H1 (cell line): ENCODE data around the gene TRPV4. TPM values are rescaled to one million over a fixed set of nuclear protein-coding genes. Genes with fewer than 3 reads are reported as not detected.

Experiments
- CTCF ChIA-PET: fragments of 300-600 bp; sonication (Branson Sonifier 250); formaldehyde crosslinking; loops from one replicate; lab custom pipeline; 2021; ENCODE audit not compliant: partially characterized antibody; lab: Charles Lee
- POLR2A ChIA-PET: fragments of 300-600 bp; sonication (Branson Sonifier 250); formaldehyde crosslinking; loops from one replicate; lab custom pipeline; 2021; ENCODE audit warnings: inconsistent platforms; ENCODE audit not compliant: partially characterized antibody; lab: Charles Lee
- DNase-seq, 2 experiments: peaks; one replicate each; pipeline versions ENCODE4 v3.0.0 to v3.0.0-alpha.2; 2010 to 2022; ENCODE audit warnings: low spot score in 2 of 2, low read depth in 1 of 2, mixed read lengths in 1 of 2
- FAIRE-seq: peaks from 2 replicates; lab custom pipeline; 2011; peaks lifted over from hg19 to GRCh38; lab: Jason Lieb, UNC
- H2AFZ ChIP-seq: 2 replicates; pipeline ENCODE4 v1.8.1; 2012; ENCODE audit warnings: low read length, inconsistent platforms
- H2AK5ac ChIP-seq: 2 replicates; pipeline ENCODE4 v1.6.1; 2013; ENCODE audit warnings: low read depth, low read length
- H2BK120ac ChIP-seq: replicated peaks from 2 replicates; pipeline ENCODE3; 2013; ENCODE audit warnings: low read depth, low read length, inconsistent platforms
- H2BK12ac ChIP-seq: 2 replicates; pipeline ENCODE4 v1.6.1; 2013; ENCODE audit warnings: low read depth, low read length
- H2BK15ac ChIP-seq: 2 replicates; pipeline ENCODE4 v1.6.1; 2013; ENCODE audit warnings: low read length
- H2BK20ac ChIP-seq: 2 replicates; pipeline ENCODE4 v1.6.1; 2013; ENCODE audit warnings: low read length
- H2BK5ac ChIP-seq: 2 replicates; pipeline ENCODE4 v1.6.1; 2013; ENCODE audit warnings: low read depth, low read length
- H3K14ac ChIP-seq: 2 replicates; pipeline ENCODE4 v1.6.1; 2013; ENCODE audit warnings: inconsistent platforms; ENCODE audit not compliant: insufficient read length
- H3K18ac ChIP-seq: 2 replicates; pipeline ENCODE4 v1.6.1; 2013; ENCODE audit warnings: low read length; ENCODE audit errors: extremely low read depth
- H3K23ac ChIP-seq: 2 replicates; pipeline ENCODE4 v1.6.1; 2013; ENCODE audit warnings: inconsistent platforms; ENCODE audit not compliant: insufficient read length
- H3K23me2 ChIP-seq: 2 replicates; pipeline ENCODE4 v1.6.1; 2013; ENCODE audit warnings: low read depth, low read length
- H3K27ac ChIP-seq: 2 replicates; pipeline ENCODE4 v1.6.1; 2011; ENCODE audit warnings: low read depth, low read length, inconsistent platforms
- H3K27me3 ChIP-seq, 4 experiments: replicated peaks in 1 of 4; 1 replicate in 1 of 4; 2 replicates in 3 of 4; pipeline versions ENCODE4 v1.6.1 to v1.8.1; 2011 to 2013; ENCODE audit warnings: low read length in 3 of 4, mild to moderate bottlenecking in 3 of 4, inconsistent platforms in 2 of 4, mixed read lengths in 2 of 4, moderate library complexity in 1 of 4; ENCODE audit not compliant: control insufficient read depth in 3 of 4, insufficient read depth in 3 of 4; ENCODE audit errors: extremely low read depth in 1 of 4
- H3K36me3 ChIP-seq, 4 experiments: 2 replicates each; pipeline versions ENCODE4 v1.6.1 to v1.8.1; 2011 to 2013; ENCODE audit warnings: mild to moderate bottlenecking in 4 of 4, low read length in 3 of 4, moderate library complexity in 2 of 4, control low read depth in 1 of 4, inconsistent platforms in 1 of 4; ENCODE audit not compliant: insufficient read depth in 4 of 4, control insufficient read depth in 2 of 4
- H3K4ac ChIP-seq: replicated peaks from 2 replicates; pipeline ENCODE3; 2013; ENCODE audit warnings: low read length, low read depth, mixed read lengths, inconsistent platforms; ENCODE audit not compliant: insufficient read length
- H3K4me1 ChIP-seq, 4 experiments: replicated peaks in 1 of 4; 1 replicate in 1 of 4; 2 replicates in 3 of 4; pipeline versions ENCODE4 v1.6.1 to v1.8.1; 2011 to 2013; ENCODE audit warnings: low read length in 3 of 4, inconsistent platforms in 2 of 4, mixed read lengths in 1 of 4; ENCODE audit not compliant: insufficient read depth in 4 of 4, control insufficient read depth in 3 of 4
- H3K4me2 ChIP-seq, 2 experiments: 2 replicates each; pipeline versions ENCODE4 v1.6.1 to v1.8.1; 2011 to 2013; ENCODE audit warnings: low read depth in 2 of 2, low read length in 2 of 2, control low read depth in 1 of 2, inconsistent platforms in 1 of 2, mild to moderate bottlenecking in 1 of 2; ENCODE audit not compliant: insufficient read depth in 1 of 2
- H3K4me3 ChIP-seq, 4 experiments: fragments of 200-600, 300-600 bp in 1 of 4; sonication (generic), shearing (Covaris generic), sonication (Bioruptor Twin) in 1 of 4; 2 replicates each; pipeline versions ENCODE4 v1.5.1 to v1.8.1; 2011 to 2016; ENCODE audit warnings: low read length in 4 of 4, low read depth in 3 of 4, control low read depth in 2 of 4, inconsistent platforms in 2 of 4, mild to moderate bottlenecking in 2 of 4, mixed read lengths in 1 of 4, moderate library complexity in 1 of 4; ENCODE audit not compliant: insufficient read depth in 2 of 4; ENCODE audit errors: extremely low read depth in 1 of 4
- H3K56ac ChIP-seq: replicated peaks from 2 replicates; pipeline ENCODE3; 2013; ENCODE audit warnings: low read depth, mild to moderate bottlenecking, mixed read lengths, low read length, inconsistent platforms; ENCODE audit not compliant: insufficient read length
- H3K79me1 ChIP-seq: 2 replicates; pipeline ENCODE4 v1.6.1; 2013; ENCODE audit warnings: low read depth, low read length, control low read depth
- H3K79me2 ChIP-seq, 2 experiments: 2 replicates each; pipeline versions ENCODE4 v1.6.1 to v1.8.1; 2012 to 2013; ENCODE audit warnings: low read length in 2 of 2, mild to moderate bottlenecking in 2 of 2, inconsistent platforms in 1 of 2; ENCODE audit not compliant: insufficient read depth in 2 of 2, control insufficient read depth in 1 of 2
- H3K9ac ChIP-seq, 4 experiments: replicated peaks in 1 of 4; 1 replicate in 1 of 4; 2 replicates in 3 of 4; pipeline versions ENCODE4 v1.6.1 to v1.8.1; 2011 to 2013; ENCODE audit warnings: low read depth in 3 of 4, low read length in 3 of 4, control low read depth in 2 of 4, mild to moderate bottlenecking in 2 of 4, moderate library complexity in 2 of 4, inconsistent platforms in 1 of 4; ENCODE audit errors: extremely low read depth in 1 of 4
- H3K9me3 ChIP-seq, 2 experiments: 2 replicates each; pipeline versions ENCODE4 v1.6.1 to v1.8.1; 2012 to 2013; ENCODE audit warnings: mild to moderate bottlenecking in 2 of 2, moderate library complexity in 2 of 2, control low read depth in 1 of 2, inconsistent platforms in 1 of 2, low read depth in 1 of 2, low read length in 1 of 2, mixed read lengths in 1 of 2; ENCODE audit not compliant: insufficient read depth in 2 of 2
- H4K20me1 ChIP-seq, 2 experiments: replicated peaks in 1 of 2; 2 replicates each; pipeline versions ENCODE3 to v1.8.1; 2011 to 2013; ENCODE audit warnings: inconsistent platforms in 2 of 2, low read length in 2 of 2, mild to moderate bottlenecking in 1 of 2; ENCODE audit not compliant: insufficient read depth in 2 of 2, control insufficient read depth in 1 of 2
- H4K5ac ChIP-seq: 2 replicates; pipeline ENCODE4 v1.6.1; 2013; ENCODE audit warnings: low read length, low read depth, mixed read lengths, inconsistent platforms; ENCODE audit not compliant: insufficient read length
- H4K8ac ChIP-seq: 2 replicates; pipeline ENCODE4 v1.8.0; 2013; ENCODE audit warnings: mild to moderate bottlenecking, moderate library complexity, low read length, inconsistent platforms; ENCODE audit not compliant: insufficient read depth; ENCODE audit errors: extremely low read depth
- H4K91ac ChIP-seq: replicated peaks from 2 replicates; pipeline ENCODE3; 2013; ENCODE audit warnings: low read length, mixed read lengths, inconsistent platforms; ENCODE audit not compliant: insufficient read length
- ATF2 ChIP-seq: IDR thresholded peaks from 2 replicates; pipeline ENCODE4 v1.6.1; 2012; ENCODE audit warnings: low read length, inconsistent platforms
- HDAC2 ChIP-seq, 2 experiments: fragments of 300-600 bp in 1 of 2; sonication (generic) in 1 of 2; IDR thresholded peaks; 2 replicates each; pipeline ENCODE4 v1.6.1; 2011 to 2012; ENCODE audit warnings: low read depth in 2 of 2, low read length in 2 of 2, mild to moderate bottlenecking in 2 of 2, moderate library complexity in 2 of 2, borderline replicate concordance in 1 of 2, inconsistent platforms in 1 of 2
- HDAC6 ChIP-seq: IDR thresholded peaks from one replicate; pipeline ENCODE4 v1.7.1; 2012; ENCODE audit warnings: low read depth, mild to moderate bottlenecking, inconsistent platforms, low read length, moderate library complexity
- KDM1A ChIP-seq: fragments of 200-600, 300-600 bp; sonication (generic); IDR thresholded peaks from 2 replicates; pipeline ENCODE4 v1.7.1; 2016; ENCODE audit warnings: mild to moderate bottlenecking, low read length, borderline replicate concordance
- PHF8 ChIP-seq: fragments of 200-600 bp; sonication (generic); conservative IDR thresholded peaks from 2 replicates; pipeline ENCODE4 v1.7.1; 2012; ENCODE audit warnings: low read depth, mild to moderate bottlenecking, inconsistent platforms, low read length, moderate library complexity
- whole genome bisulfite sequencing, 2 experiments: shearing (Covaris generic) in 1 of 2; methylation state at CpG; one replicate each; pipeline versions ENCODE4 v1.1.6 to v1.1.7; 2013 to 2015; ENCODE audit warnings: low lambda C conversion rate in 2 of 2, mixed read lengths in 2 of 2, inconsistent platforms in 1 of 2, low coverage in 1 of 2, missing lambda C conversion rate in 1 of 2; ENCODE audit not compliant: insufficient replicate concordance in 2 of 2, insufficient coverage in 1 of 2, insufficient read length in 1 of 2; ENCODE audit errors: extremely low coverage in 1 of 2, missing lambda C conversion rate in 1 of 2; 5-methylcytosine and 5-hydroxymethylcytosine counted together
- polyA plus RNA-seq, 7 experiments: library from polyadenylated mRNA; depleted of rRNA in 3 of 7; stranded (reverse) in 5 of 7; unstranded in 2 of 7; fragments of >200 nt in 5 of 7; fragments of 200-250 nt in 2 of 7; gene quantifications; 1 replicate in 5 of 7; 2 replicates in 1 of 7; 4 replicates in 1 of 7; pipeline versions ENCODE4 v1.2.1 to v1.2.3, GENCODE V29; 2011 to 2013; ENCODE audit warnings: missing spikeins in 2 of 7, mixed read lengths in 2 of 7
- total RNA-seq: library from RNA; stranded (reverse); fragmentation: NEBNext Ultra II Directional; extraction: Animal tissue kit (Norgen Biotek cat#: 25700); gene quantifications from 2 replicates; pipeline ENCODE4 v1.2.1, GENCODE V29; 2021

Gene TRPV4
- total and polyA plus RNA-seq, 2 of the 8 experiments (the other 6 are each of a cell fraction or from before 2014, with no cell fraction given), result 2.1 to 6.2 TPM

- peak overlapping the region; percentile 82 for H4K8ac ChIP-seq
- H3K4me2 ChIP-seq, result peak overlapping the region; percentile 56; a peak in 3 of 4 replicates
- no peaks in the 10 kb centered on the region for H3K23me2 ChIP-seq
- H2BK5ac ChIP-seq, result no peak overlapping the region
- H3K79me2 ChIP-seq, result no peaks in the 10 kb centered on the region
- TF ChIP-seq HDAC6, result no peak
- peak in 1 of 2 experiments; percentile 87; a peak in 1 of 4 replicates for TF ChIP-seq HDAC2 (IDR thresholded peaks at IDR 0.05; ENCODE audit: borderline replicate concordance in 1 of 2, low read depth in 2 of 2, low read length in 2 of 2)
- TF ChIP-seq KDM1A, result peak; percentile 88
- TF ChIP-seq ATF2, result no peak
- TF ChIP-seq PHF8, result peak; percentile 49
- CTCF ChIA-PET, result interaction anchor here (0.9 to 9.4 kb wide), 4 partner anchors 10 to 235 kb away, joined by 3 to 92 read pairs (median 11); no protein-coding TSS in a partner anchor
- no peak overlapping the region for H2BK20ac ChIP-seq
- POLR2A ChIA-PET, result interaction anchor here (3.0 kb wide), 1 partner anchor 8 kb away, joined by 9 read pairs; no protein-coding TSS in a partner anchor
- H2BK120ac ChIP-seq, result no peak overlapping the region
- peaks cover 0 to 6% (median 1%) of the 10 kb centered on the region in 4 experiments; a peak in 3 of 7 replicates for H3K4me1 ChIP-seq
- no peak overlapping the region for H2BK15ac ChIP-seq
- H3K79me1 ChIP-seq, result no peaks in the 10 kb centered on the region; the same call in 1 of the 2 replicates
- 68% methylated on average over 14 of the region's 31 CpGs; no CpG with 5 or more reads in 1 of the 2 experiments for WGBS, 2 experiments
- no peak overlapping the region for H3K18ac ChIP-seq
- H4K5ac ChIP-seq, result no peak overlapping the region
- H4K20me1 ChIP-seq, result no peaks in the 10 kb centered on the region
- H4K91ac ChIP-seq, result no peak overlapping the region
- no peaks in the 10 kb centered on the region for H3K36me3 ChIP-seq
- peak overlapping the region; percentile 38 to 61 (median 43) for H3K4me3 ChIP-seq
- H3K56ac ChIP-seq, result no peak overlapping the region
- no peak overlapping the region for H3K23ac ChIP-seq
- H3K14ac ChIP-seq, result no peak overlapping the region
- H3K9ac ChIP-seq, result no peak overlapping the region
- no peaks in the 10 kb centered on the region; a peak in 1 of 7 replicates for H3K27me3 ChIP-seq
- no peak overlapping the region for H3K27ac ChIP-seq
- FAIRE-seq (no peak), DNase-seq (peak in 1 of 2 experiments; percentile 60)
- H2AFZ ChIP-seq, result 0 out of 2 replicates have a peak overlapping the region, but pooled peaks have one; percentile 18
- H3K9me3 ChIP-seq, result no peaks in the 10 kb centered on the region
- no peak overlapping the region for H3K4ac ChIP-seq
- H2BK12ac ChIP-seq, result no peak overlapping the region
- no peak overlapping the region for H2AK5ac ChIP-seq
These were observed 474 bp downstream of the TRPV4 start for GRCh38 chr12:109832541-109833306.
